HepG2 (cell line): Measurements from ENCODE around the gene PPP1R9B. TPM values are rescaled to one million over a fixed set of nuclear protein-coding genes. Genes with fewer than 3 reads are reported as not detected.

ENCODE experiments used
- ATRX ChIP-seq: sonication (generic); formaldehyde crosslinking; IDR thresholded peaks from 2 replicates; pipeline ENCODE4 v1.4.0; 2020; ENCODE audit warnings: missing genetic modification reagents, borderline replicate concordance
- BRD4 ChIP-seq: sonication (generic); formaldehyde crosslinking; IDR thresholded peaks from 2 replicates; pipeline ENCODE4 v1.4.0; 2020; ENCODE audit warnings: missing genetic modification reagents
- FIP1L1 ChIP-seq: fragments of 200-400 bp; formaldehyde crosslinking; IDR thresholded peaks from 2 replicates; pipeline ENCODE4 v1.6.1; 2018; ENCODE audit warnings: low read depth, mild to moderate bottlenecking, low read length, moderate library complexity, borderline replicate concordance; ENCODE audit not compliant: insufficient read depth
- HMGXB4 ChIP-seq, 2 experiments: sonication (generic) in 1 of 2; formaldehyde crosslinking in 1 of 2; IDR thresholded peaks; 2 replicates each; pipeline versions ENCODE4 v1.4.0 to v1.6.1; 2018 to 2020; ENCODE audit warnings: missing genetic modification reagents in 2 of 2, borderline replicate concordance in 1 of 2, low read depth in 1 of 2, mild to moderate bottlenecking in 1 of 2, missing biosample characterization in 1 of 2
- HNRNPL ChIP-seq: fragments of 200-400 bp; formaldehyde crosslinking; IDR thresholded peaks from 2 replicates; pipeline ENCODE4 v1.6.1; 2017; ENCODE audit warnings: mild to moderate bottlenecking, low read depth, low read length
- MAFK ChIP-seq, 2 experiments: IDR thresholded peaks in 1 of 2; conservative IDR thresholded peaks in 1 of 2; 2 replicates each; pipeline ENCODE4 v1.6.1; 2011; ENCODE audit warnings: improper control_type of control experiment in 2 of 2, low read length in 2 of 2
- NFYB ChIP-seq: sonication (generic); formaldehyde crosslinking; IDR thresholded peaks from 2 replicates; pipeline ENCODE4 v1.4.0; 2020; ENCODE audit warnings: missing genetic modification reagents
- NFYC ChIP-seq: IDR thresholded peaks from 2 replicates; pipeline ENCODE4 v1.6.1; 2016; ENCODE audit warnings: missing genetic modification reagents, missing compliant biosample characterization
- RFXAP ChIP-seq: sonication (generic); formaldehyde crosslinking; IDR thresholded peaks from 2 replicates; pipeline ENCODE4 v1.4.0; 2020; ENCODE audit warnings: missing genetic modification reagents, borderline replicate concordance
- SYNCRIP ChIP-seq: fragments of 200-400 bp; formaldehyde crosslinking; IDR thresholded peaks from 2 replicates; pipeline ENCODE4 v1.6.1; 2018; ENCODE audit warnings: mild to moderate bottlenecking, low read depth, low read length; ENCODE audit not compliant: insufficient read depth
- ZBTB10 ChIP-seq: sonication (generic); formaldehyde crosslinking; IDR thresholded peaks from 2 replicates; pipeline ENCODE4 v1.4.0; 2020; ENCODE audit warnings: missing genetic modification reagents, borderline replicate concordance
- ZNF136 ChIP-seq: sonication (generic); formaldehyde crosslinking; IDR thresholded peaks from 2 replicates; pipeline ENCODE4 v1.8.1; 2022; ENCODE audit warnings: low read depth, mild to moderate bottlenecking, moderate library complexity, missing genetic modification reagents
- ZNF414 ChIP-seq: sonication (generic); formaldehyde crosslinking; IDR thresholded peaks from 2 replicates; pipeline ENCODE4 v1.5.0; 2020; ENCODE audit warnings: missing genetic modification reagents
- ZNF724P ChIP-seq: sonication (generic); formaldehyde crosslinking; IDR thresholded peaks from 2 replicates; pipeline ENCODE4 v1.8.0; 2022; ENCODE audit warnings: missing genetic modification reagents, borderline replicate concordance
- ZNF740 ChIP-seq: sonication (generic); formaldehyde crosslinking; IDR thresholded peaks from 2 replicates; pipeline ENCODE4 v1.4.0; 2020; ENCODE audit warnings: missing genetic modification reagents
- ZNF761 ChIP-seq: sonication (generic); formaldehyde crosslinking; conservative IDR thresholded peaks from 2 replicates; pipeline ENCODE4 v1.4.0; 2020; ENCODE audit warnings: mild to moderate bottlenecking, missing genetic modification reagents
- ZNF770 ChIP-seq: sonication (generic); formaldehyde crosslinking; IDR thresholded peaks from 2 replicates; pipeline ENCODE4 v1.5.0; 2020; ENCODE audit warnings: mild to moderate bottlenecking, missing genetic modification reagents
- ZNF777 ChIP-seq: sonication (generic); formaldehyde crosslinking; IDR thresholded peaks from 2 replicates; pipeline ENCODE4 v1.4.0; 2020; ENCODE audit warnings: missing genetic modification reagents
- polyA plus RNA-seq, 8 experiments: library from polyadenylated mRNA; depleted of rRNA in 3 of 8; stranded (reverse) in 7 of 8; unstranded in 1 of 8; fragments of >200 nt; fragmentation: Illumina TruSeq in 4 of 8; extraction: Trizol in 4 of 8; gene quantifications; 2 replicates each; pipeline versions ENCODE4 v1.2.1 to v1.2.3, GENCODE V29; 2011 to 2016; ENCODE audit warnings: low read depth in 4 of 8, missing spikeins in 1 of 8, mixed read lengths in 1 of 8; ENCODE audit not compliant: insufficient read depth in 1 of 8
- total RNA-seq, 5 experiments: library from RNA; depleted of rRNA; stranded (reverse); fragments of >200 nt; fragmentation: Illumina TruSeq; extraction: Trizol; gene quantifications; 2 replicates each; pipeline ENCODE4 v1.2.3, GENCODE V29; 2016; ENCODE audit warnings: low read depth in 1 of 5

The PPP1R9B gene
- total and polyA plus RNA-seq, 2 of the 13 experiments (the other 11 are each of a cell fraction or from before 2014, with no cell fraction given), result 9.4 to 15.8 TPM

- TF ChIP-seq ZBTB10 (CRISPR knock-in tag), result peak; percentile 91
- TF ChIP-seq SYNCRIP, result no peak
- no peak for TF ChIP-seq NFYB (CRISPR knock-in tag)
- TF ChIP-seq MAFK (conservative IDR thresholded peaks at IDR 0.05 in 1 of 2, IDR thresholded peaks at IDR 0.05 in 1 of 2; ENCODE audit: low read length in 2 of 2), result no peak
- peak; percentile 79; the same call in 1 of the 2 replicates for TF ChIP-seq BRD4
- TF ChIP-seq FIP1L1, result no peak
- peak; percentile 21; the same call in 1 of the 2 replicates for TF ChIP-seq ZNF724P (CRISPR knock-in tag)
- TF ChIP-seq NFYC (CRISPR knock-in tag), result no peak
- TF ChIP-seq ZNF414 (CRISPR knock-in tag), result peak; percentile 14; the same call in 1 of the 2 replicates
- TF ChIP-seq RFXAP (CRISPR knock-in tag), result no peak
- no peak for TF ChIP-seq ZNF761
- TF ChIP-seq ZNF777 (CRISPR knock-in tag), result no peak
- TF ChIP-seq HMGXB4 (CRISPR knock-in tag; IDR thresholded peaks at IDR 0.05; ENCODE audit: borderline replicate concordance in 1 of 2, low read depth in 1 of 2), result peak in 1 of 2 experiments; percentile 14; a peak in 1 of 4 replicates
- no peak for TF ChIP-seq ZNF770
- TF ChIP-seq ZNF740 (CRISPR knock-in tag), result 0 out of 2 replicates have a peak, but pooled peaks have one; percentile 45
- TF ChIP-seq ATRX (CRISPR knock-in tag), result no peak
- no peak for TF ChIP-seq HNRNPL
- TF ChIP-seq ZNF136, result no peak
Measured at GRCh38 chr17:50101346-50102163, 48.9 kb downstream of the PPP1R9B start (continued).
